Heart left ventricle (tissue), 13 donors: ENCODE data around the gene DEPP1.

Source experiments
- POLR2A ChIP-seq, 2 donors: fragments of 450-650 bp; IDR thresholded peaks; one replicate each; pipeline ENCODE4 v1.6.1; 2017; ENCODE audit warnings: antibody characterized with exemption in 2 of 2, mild to moderate bottlenecking in 2 of 2, moderate library complexity in 2 of 2
- TF ChIP-seq, protein P1 (sequence below), 12 donors: fragments of 200-600 bp; sonication (generic) in 4 of 12; IDR thresholded peaks; one replicate each; pipeline versions ENCODE4 v1.5.0 to v1.8.0; 2018 to 2022; ENCODE audit warnings: antibody characterized with exemption in 12 of 12, mild to moderate bottlenecking in 5 of 12
- donor health status: ischemic (EF 13 %, LVEDD 7.1; RV severe dilation, severe dysfunction).
- donor health status: DM: no; HTN: yes; CAD: no.
- donor health status: DM: no; HTN: no; CAD: no.
- donor health status: ischemic (EF 25% LVEDD 6.9; RV normal size, moderate dysfunction).
- donor health status: ischemic (EF 25% LVEDD 5.7; RV mildly dilated, moderate dysfunction).
- donor health status: ischemic (EF 35%, LVEDD 5.7; RV mildly dilated, moderate dysfunction).
- donor health status: nonischemic (EF 11% LVEDD 7.7; RV severe dilation, severe dysfunction).
- donor health status: DM: yes; HTN: yes; CAD: no.
- donor health status: PGD.
- donor health status: ischemic (EF 29% LVEDD 5.4; RV normal size, mild dysfunction).
- donor health status: nonischemic (EF 23%, LVEDD 6.1; RV moderate dilation, normal function).

DNA sequence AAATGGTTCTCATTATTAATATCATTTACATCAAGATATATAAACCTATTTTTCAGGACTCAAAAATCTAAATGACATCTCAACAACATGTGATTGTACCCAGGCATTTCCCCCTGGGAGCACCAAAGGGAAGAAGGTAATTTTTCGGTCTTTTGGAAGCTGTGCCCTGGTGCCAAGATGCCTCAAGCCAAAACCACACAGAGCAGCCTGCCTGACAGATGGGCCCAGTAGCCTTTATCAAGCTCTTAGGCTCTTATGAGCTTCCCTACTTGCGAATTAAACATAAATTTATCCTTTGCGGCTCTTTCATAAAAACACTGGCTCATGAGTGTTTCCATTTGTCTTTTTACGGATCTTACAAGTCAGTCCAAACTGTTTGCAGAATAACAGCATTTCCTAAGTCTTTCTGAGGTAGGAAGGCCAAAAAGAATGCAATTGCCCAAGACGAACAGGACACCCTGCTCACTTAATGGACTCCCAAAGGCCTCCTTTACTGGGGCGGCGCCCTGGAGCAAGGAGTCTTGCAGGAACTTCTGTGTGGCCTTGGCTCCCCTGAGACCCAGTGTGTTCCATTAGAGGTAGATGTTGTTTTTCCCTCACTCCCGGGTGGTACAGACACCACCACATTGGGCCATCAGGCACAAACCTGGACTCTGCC, 23.1 kb downstream of the DEPP1 start:
- TF ChIP-seq, protein P1, sequence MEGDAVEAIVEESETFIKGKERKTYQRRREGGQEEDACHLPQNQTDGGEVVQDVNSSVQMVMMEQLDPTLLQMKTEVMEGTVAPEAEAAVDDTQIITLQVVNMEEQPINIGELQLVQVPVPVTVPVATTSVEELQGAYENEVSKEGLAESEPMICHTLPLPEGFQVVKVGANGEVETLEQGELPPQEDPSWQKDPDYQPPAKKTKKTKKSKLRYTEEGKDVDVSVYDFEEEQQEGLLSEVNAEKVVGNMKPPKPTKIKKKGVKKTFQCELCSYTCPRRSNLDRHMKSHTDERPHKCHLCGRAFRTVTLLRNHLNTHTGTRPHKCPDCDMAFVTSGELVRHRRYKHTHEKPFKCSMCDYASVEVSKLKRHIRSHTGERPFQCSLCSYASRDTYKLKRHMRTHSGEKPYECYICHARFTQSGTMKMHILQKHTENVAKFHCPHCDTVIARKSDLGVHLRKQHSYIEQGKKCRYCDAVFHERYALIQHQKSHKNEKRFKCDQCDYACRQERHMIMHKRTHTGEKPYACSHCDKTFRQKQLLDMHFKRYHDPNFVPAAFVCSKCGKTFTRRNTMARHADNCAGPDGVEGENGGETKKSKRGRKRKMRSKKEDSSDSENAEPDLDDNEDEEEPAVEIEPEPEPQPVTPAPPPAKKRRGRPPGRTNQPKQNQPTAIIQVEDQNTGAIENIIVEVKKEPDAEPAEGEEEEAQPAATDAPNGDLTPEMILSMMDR (IDR thresholded peaks at IDR 0.05): no peak
- TF ChIP-seq POLR2A (IDR thresholded peaks at IDR 0.05): no peak
